HCT116 (cell line): ENCODE measurements around the gene IFT52. TPM values are rescaled to one million over a fixed set of nuclear protein-coding genes. Genes with fewer than 3 reads are reported as not detected.

Experiments
- ATAC-seq: fragments of 200-7000 bp; cut with Tn5 transposase; 2 replicates; pipeline ENCODE4 v1.9.1; 2020; ENCODE audit warnings: mild to moderate bottlenecking, moderate library complexity
- BruUV-seq: library from RNA; stranded (reverse); fragments of 400-500 nt; replicated peaks from 2 replicates; lab custom pipeline; 2021; lab: Mats Ljungman, UMichigan
- CTCF ChIA-PET: fragments of 300-600 bp; sonication (Branson Sonifier 250); formaldehyde crosslinking; loops from one replicate; lab custom pipeline; 2021; ENCODE audit warnings: antibody characterized with exemption; lab: Charles Lee
- POLR2A ChIA-PET: fragments of 300-600, 350-600 bp; sonication (Branson Sonifier 250); formaldehyde crosslinking; loops from one replicate; lab custom pipeline; 2021; ENCODE audit warnings: antibody characterized with exemption; lab: Charles Lee
- RAD21 ChIA-PET, 2 experiments: fragments of 300-600 bp; sonication (Branson Sonifier 250); formaldehyde crosslinking; loops; one replicate each; lab custom pipeline; 2023; ENCODE audit warnings: low total read pairs in 2 of 2; ENCODE audit not compliant: uncharacterized antibody in 2 of 2, unreplicated experiment in 2 of 2, low non-redundant PET in 1 of 2; lab: Charles Lee
- DNase-seq: peaks from one replicate; pipeline ENCODE4 v3.0.0-alpha.2; 2010; ENCODE audit warnings: low read depth, low spot score
- H2AFZ ChIP-seq: fragments of 200-600 bp; shearing (Covaris generic), sonication (generic); 2 replicates; pipeline ENCODE4 v1.6.1; 2017; ENCODE audit warnings: low read depth, mixed run types, mixed read lengths, antibody characterized with exemption, low read length; ENCODE audit not compliant: poor library complexity, severe bottlenecking
- H3K27ac ChIP-seq: 2 replicates; pipeline ENCODE4 v1.5.1; 2012; ENCODE audit warnings: low read depth, low read length
- H3K27me3 ChIP-seq: fragments of 200-600 bp; sonication (generic); 2 replicates; pipeline ENCODE4 v1.6.1; 2016; ENCODE audit warnings: mixed run types, low read length, mixed read lengths; ENCODE audit not compliant: insufficient read depth
- H3K36me3 ChIP-seq, 2 experiments: fragments of 200-500 bp in 1 of 2; fragments of 200-600 bp in 1 of 2; sonication (Bioruptor generic) in 1 of 2; sonication (generic) in 1 of 2; 2 replicates each; pipeline versions ENCODE4 v1.5.1 to v1.6.1; 2014 to 2016; ENCODE audit warnings: low read length in 2 of 2, inconsistent platforms in 1 of 2, mixed read lengths in 1 of 2, mixed run types in 1 of 2; ENCODE audit not compliant: insufficient read depth in 2 of 2, control insufficient read depth in 1 of 2
- H3K4me1 ChIP-seq, 2 experiments: fragments of 200-600 bp in 1 of 2; sonication (generic) in 1 of 2; 2 replicates each; pipeline versions ENCODE4 v1.5.1 to v1.6.1; 2012 to 2017; ENCODE audit warnings: low read length in 2 of 2, inconsistent platforms in 1 of 2, mild to moderate bottlenecking in 1 of 2, mixed read lengths in 1 of 2, mixed run types in 1 of 2, moderate library complexity in 1 of 2; ENCODE audit not compliant: insufficient read depth in 2 of 2, control insufficient read depth in 1 of 2
- H3K4me2 ChIP-seq: fragments of 200-600 bp; sonication (generic); 2 replicates; pipeline ENCODE4 v1.6.1; 2017; ENCODE audit warnings: mixed run types, low read length, mixed read lengths
- H3K4me3 ChIP-seq, 2 experiments: fragments of 200-600 bp in 1 of 2; sonication (generic) in 1 of 2; replicated peaks in 1 of 2; 2 replicates each; pipeline ENCODE4 v1.5.1; 2011 to 2016; ENCODE audit warnings: low read length in 2 of 2, control low read depth in 1 of 2, low read depth in 1 of 2, mild to moderate bottlenecking in 1 of 2, mixed read lengths in 1 of 2, mixed run types in 1 of 2
- H3K79me2 ChIP-seq: fragments of 200-600 bp; sonication (generic); 2 replicates; pipeline ENCODE4 v1.6.1; 2017; ENCODE audit warnings: mild to moderate bottlenecking, mixed run types, low read length, moderate library complexity, mixed read lengths; ENCODE audit not compliant: insufficient read depth
- H3K9ac ChIP-seq: fragments of 200-600 bp; sonication (generic); 2 replicates; pipeline ENCODE4 v1.6.1; 2016; ENCODE audit warnings: low read length, mixed read lengths
- H3K9me2 ChIP-seq: fragments of 200-600 bp; sonication (generic), shearing (Covaris generic); 2 replicates; pipeline ENCODE4 v1.6.1; 2017; ENCODE audit warnings: mixed run types, mild to moderate bottlenecking, moderate library complexity; ENCODE audit not compliant: insufficient read depth
- H3K9me3 ChIP-seq, 2 experiments: fragments of 200-500 bp in 1 of 2; fragments of 200-600 bp in 1 of 2; sonication (Bioruptor generic) in 1 of 2; sonication (generic) in 1 of 2; 2 replicates each; pipeline ENCODE4 v1.6.1; 2014 to 2017; ENCODE audit warnings: low read length in 2 of 2, mixed read lengths in 2 of 2, inconsistent platforms in 1 of 2, low read depth in 1 of 2, mild to moderate bottlenecking in 1 of 2, mixed run types in 1 of 2, moderate library complexity in 1 of 2; ENCODE audit not compliant: control insufficient read depth in 1 of 2, insufficient read depth in 1 of 2
- H4K20me1 ChIP-seq: fragments of 200-600 bp; sonication (generic), shearing (Covaris generic); 2 replicates; pipeline ENCODE4 v1.6.1; 2017; ENCODE audit warnings: mixed run types, mild to moderate bottlenecking, moderate library complexity; ENCODE audit not compliant: insufficient read depth
- ELF1 ChIP-seq: IDR thresholded peaks from 2 replicates; pipeline ENCODE4 v1.6.1; 2012; ENCODE audit warnings: low read depth, borderline replicate concordance
- EZH2 ChIP-seq: fragments of 200-600 bp; sonication (generic); IDR thresholded peaks from 2 replicates; pipeline ENCODE4 v1.6.1; 2017; ENCODE audit warnings: antibody characterized with exemption, mixed run types
- POLR2A ChIP-seq: IDR thresholded peaks from 2 replicates; pipeline ENCODE4 v1.7.0; 2011; ENCODE audit warnings: borderline replicate concordance; ENCODE audit not compliant: insufficient read depth, insufficient read length; ENCODE audit errors: extremely low read depth
- RAD21 ChIP-seq: IDR thresholded peaks from 2 replicates; pipeline ENCODE4 v1.6.1; 2012; ENCODE audit warnings: low read depth, mild to moderate bottlenecking
- SIN3A ChIP-seq: IDR thresholded peaks from 2 replicates; pipeline ENCODE4 v1.6.1; 2012; ENCODE audit warnings: low read depth
- SP1 ChIP-seq: IDR thresholded peaks from 2 replicates; pipeline ENCODE4 v1.6.1; 2012; ENCODE audit warnings: low read depth
- TCF7L2 ChIP-seq: IDR thresholded peaks from 2 replicates; pipeline ENCODE4 v1.7.0; 2011; ENCODE audit warnings: borderline replicate concordance, inconsistent platforms; ENCODE audit not compliant: insufficient read depth, insufficient read length; ENCODE audit errors: extremely low read depth
- ZFX ChIP-seq: fragments of 450-650 bp; IDR thresholded peaks from 2 replicates; pipeline ENCODE4 v1.6.1; 2017
- intact Hi-C: fragments of 100-400 bp; cut with micrococcal nuclease; formaldehyde crosslinking; loops from 2 replicates; pipeline ENCODE4 v1.10.0; 2022
- total RNA-seq: library from RNA; stranded (reverse); gene quantifications from one replicate; pipeline ENCODE4 v1.2.1, GENCODE V29; 2021; ENCODE audit not compliant: unreplicated experiment
- TF ChIP-seq, protein P1 (sequence below): IDR thresholded peaks from 2 replicates; pipeline ENCODE4 v1.6.1; 2012

The IFT52 gene
- total RNA-seq, 1 experiment from 2014 or later = 29.0 TPM

DNA sequence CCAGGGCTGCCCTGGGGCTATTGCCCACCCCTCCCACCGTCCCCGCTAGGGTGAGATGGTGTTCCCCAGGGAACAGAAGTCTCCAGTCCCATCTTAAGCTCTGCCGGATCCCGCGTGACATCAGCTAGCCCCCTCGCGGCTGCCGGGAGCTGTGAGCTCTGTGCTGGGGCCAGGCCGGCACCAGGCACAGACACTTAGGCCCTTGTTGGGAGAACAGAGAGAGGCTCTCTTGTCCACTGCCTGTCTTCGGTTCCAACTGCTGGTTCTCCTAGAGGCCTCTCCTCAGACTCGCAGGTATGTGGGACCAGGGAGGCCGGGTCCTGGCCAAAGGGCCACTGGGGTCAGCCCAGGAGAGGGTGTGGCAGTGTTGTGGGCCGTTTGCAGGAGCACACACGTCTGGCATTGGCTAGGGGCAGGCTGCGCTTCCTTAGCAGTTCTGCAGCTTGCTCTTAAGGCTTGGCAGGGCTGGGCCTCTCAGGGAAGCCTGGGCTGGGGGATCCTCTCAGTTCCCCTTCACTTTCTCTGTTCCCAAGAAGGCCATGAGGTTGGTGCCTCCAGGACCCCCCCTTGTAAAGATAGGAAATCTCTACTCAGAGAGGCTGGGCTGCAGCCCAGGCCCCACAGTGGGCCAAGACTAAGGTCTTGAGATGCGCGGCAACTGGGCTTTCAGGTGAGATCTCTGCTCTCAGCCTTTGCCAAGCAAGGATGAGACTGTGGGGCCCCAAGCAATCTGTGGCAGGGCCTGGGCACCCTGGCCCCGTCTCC lies 25.6 kb upstream of the IFT52 start:
- intact Hi-C loops = no loop called here
- no peaks in the 10 kb centered on the region for H4K20me1 ChIP-seq
- H3K27ac ChIP-seq = no peak overlapping the region
- no peaks in the 10 kb centered on the region for H3K4me1 ChIP-seq
- POLR2A ChIA-PET = no interaction called here
- RAD21 ChIA-PET = no interaction called here
- BruUV-seq = no TSS peak
- no peak overlapping the region for H3K9ac ChIP-seq
- ATAC-seq (no peak), DNase-seq (no peak)
- H3K4me2 ChIP-seq = no peak overlapping the region
- no peaks in the 10 kb centered on the region for H3K36me3 ChIP-seq
- no peaks in the 10 kb centered on the region for H3K79me2 ChIP-seq
- H3K4me3 ChIP-seq = no peak overlapping the region
- no peaks in the 10 kb centered on the region for H3K27me3 ChIP-seq
- H3K9me2 ChIP-seq = no peaks in the 10 kb centered on the region
- TF ChIP-seq, protein P1, sequence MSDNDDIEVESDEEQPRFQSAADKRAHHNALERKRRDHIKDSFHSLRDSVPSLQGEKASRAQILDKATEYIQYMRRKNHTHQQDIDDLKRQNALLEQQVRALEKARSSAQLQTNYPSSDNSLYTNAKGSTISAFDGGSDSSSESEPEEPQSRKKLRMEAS = no peak
- TF ChIP-seq EZH2 = no peak
- H2AFZ ChIP-seq = no peak overlapping the region
- H3K9me3 ChIP-seq = no peaks in the 10 kb centered on the region
- CTCF ChIA-PET = no interaction called here

DNA sequence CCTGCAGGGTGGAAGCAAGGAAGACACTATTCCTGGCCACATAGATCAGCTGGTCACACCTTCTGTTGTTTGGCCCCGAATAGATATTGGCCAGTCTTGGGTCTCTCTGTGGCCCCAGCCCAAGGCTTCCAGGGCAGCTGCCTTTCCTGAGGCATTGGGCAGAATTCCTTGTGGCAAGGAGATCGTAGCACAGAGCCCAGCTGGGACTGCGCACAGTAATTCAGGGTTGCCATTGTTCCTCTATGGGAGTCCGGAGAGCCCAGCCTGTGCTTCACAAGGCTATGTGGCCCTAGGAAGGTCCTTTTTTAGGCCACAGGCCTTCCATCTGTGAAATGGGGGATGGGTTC lies 25.0 kb upstream of the IFT52 start:
- CTCF ChIA-PET = no interaction called here
- Histone ChIP-seq H3K36me3 (no peaks in the 10 kb centered on the region), H3K9me3 (no peaks in the 10 kb centered on the region), H3K4me1 (no peaks in the 10 kb centered on the region), H3K79me2 (no peaks in the 10 kb centered on the region), H3K27ac (no peak overlapping the region), H2AFZ (no peak overlapping the region), H3K4me2 (no peak overlapping the region), H3K4me3 (no peak overlapping the region), H4K20me1 (no peaks in the 10 kb centered on the region), H3K9ac (no peak overlapping the region), H3K27me3 (no peaks in the 10 kb centered on the region), H3K9me2 (no peaks in the 10 kb centered on the region)
- RAD21 ChIA-PET = no interaction called here
- POLR2A ChIA-PET = no interaction called here
- no peak for DNase-seq
- no TSS peak for BruUV-seq
- TF ChIP-seq ZFX = no peak
- TF ChIP-seq SP1 = no peak
- TF ChIP-seq, protein P1 = no peak
- TF ChIP-seq RAD21 = no peak
- TF ChIP-seq TCF7L2 = no peak
- no peak for TF ChIP-seq ELF1
- TF ChIP-seq SIN3A = no peak
- no peak for TF ChIP-seq POLR2A
- intact Hi-C loops = no loop called here
- ATAC-seq = no peak
